ENCODE data around the gene MED12L.

GRCh38 chr3:151321526-151321925 is 236.1 kb downstream of the MED12L start:
- TF ChIP-seq CTCF (conservative IDR thresholded peaks at IDR 0.05; ENCODE audit: low read length) = no peak
- no peak for TF ChIP-seq EZH2phosphoT487 (IDR thresholded peaks at IDR 0.05; ENCODE audit: borderline replicate concordance)

Measured in Loucy (cell line).